ENCODE measurements around the gene UBE4B.
"Not testable (repeated sequence)": the region's sequence is repeated elsewhere in the genome, so short reads cannot be mapped to it uniquely, and the experiment has no call there.

GRCh38 chr1:10205206-10205605 lies 172.4 kb downstream of the UBE4B start:
- TF ChIP-seq TAF1 (IDR thresholded peaks at IDR 0.05; ENCODE audit: low read depth, low read length); SPI1 (IDR thresholded peaks at IDR 0.05; ENCODE audit: low read depth, low read length); POLR2A (IDR thresholded peaks at IDR 0.05; ENCODE audit: low read depth, low read length); POU2F2 (IDR thresholded peaks at IDR 0.05; ENCODE audit: low read depth, low read length); POLR2AphosphoS5 (IDR thresholded peaks at IDR 0.05; ENCODE audit: low read depth, low read length); PAX5 (IDR thresholded peaks at IDR 0.05; ENCODE audit: insufficient read depth, low read length, severe bottlenecking): not testable (repeated sequence)
